ENCODE results near the gene NARF.
"Not testable (repeated sequence)": the region's sequence is repeated elsewhere in the genome, so short reads cannot be mapped to it uniquely, and the experiment has no call there.

NARF gene
- 96.9 to 113 reads per million in 2 donors for total RNA-seq

DNA sequence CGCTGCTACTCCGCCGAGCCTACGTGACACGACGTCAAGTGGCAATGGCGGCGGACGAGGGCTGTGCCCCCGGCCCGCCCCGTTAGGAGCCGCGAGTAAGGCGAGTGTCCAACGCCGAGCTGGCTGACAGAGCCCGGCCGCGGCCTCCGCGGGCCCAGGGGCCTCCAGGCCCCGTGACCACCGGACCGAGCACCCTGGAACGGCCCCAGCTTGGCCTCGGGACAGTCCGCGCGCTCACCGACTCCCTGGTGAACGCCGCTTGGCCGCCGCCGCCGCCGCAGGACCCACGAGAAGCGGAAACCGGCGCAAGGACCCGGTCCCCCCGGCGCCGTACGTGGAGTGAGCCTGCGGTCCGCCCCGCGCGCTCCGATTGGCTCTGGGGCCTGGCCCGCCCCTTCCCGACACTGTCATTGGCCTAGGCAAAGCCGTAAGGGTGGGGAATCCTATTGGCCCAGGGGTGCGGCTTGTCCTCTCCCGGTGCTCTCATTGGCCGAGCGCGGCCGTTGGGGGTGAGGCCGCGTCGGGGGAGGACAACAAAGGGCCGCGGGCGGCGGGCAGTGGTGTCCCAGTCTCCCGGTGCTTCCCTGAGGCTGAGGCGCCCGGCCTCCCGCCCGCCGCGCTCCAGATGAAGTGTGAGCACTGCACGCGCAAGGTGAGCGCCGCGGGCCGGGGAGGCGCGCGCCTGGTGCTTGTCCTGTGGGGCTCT, at the start of gene NARF:
TSS of gene NARF (plus strand) at position 563 of the 706 bp plus-strand sequence. CDS start at position 626, 63 bp downstream.
- peak; percentile 94 for DNase-seq

DNA sequence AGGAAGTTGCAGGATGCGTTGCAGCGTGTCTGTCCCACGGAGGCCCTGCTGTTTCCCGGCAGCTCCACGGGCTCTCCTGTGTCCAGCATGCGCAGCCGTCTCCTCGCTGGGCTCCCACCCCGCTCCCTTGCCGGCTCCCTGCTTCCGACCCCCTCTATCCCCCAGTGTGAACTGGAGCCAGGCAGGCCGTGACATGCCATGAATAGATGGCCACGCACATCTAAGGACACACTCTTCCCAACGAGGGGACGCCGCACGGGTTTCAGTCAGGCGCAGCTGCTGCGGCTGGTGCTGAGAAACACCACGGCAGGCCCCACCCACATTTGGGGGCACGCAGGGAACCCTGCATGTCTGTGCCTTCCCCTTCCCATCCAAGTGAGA, 49.6 kb upstream of the NARF start:
- DNase-seq: no peak

DNA sequence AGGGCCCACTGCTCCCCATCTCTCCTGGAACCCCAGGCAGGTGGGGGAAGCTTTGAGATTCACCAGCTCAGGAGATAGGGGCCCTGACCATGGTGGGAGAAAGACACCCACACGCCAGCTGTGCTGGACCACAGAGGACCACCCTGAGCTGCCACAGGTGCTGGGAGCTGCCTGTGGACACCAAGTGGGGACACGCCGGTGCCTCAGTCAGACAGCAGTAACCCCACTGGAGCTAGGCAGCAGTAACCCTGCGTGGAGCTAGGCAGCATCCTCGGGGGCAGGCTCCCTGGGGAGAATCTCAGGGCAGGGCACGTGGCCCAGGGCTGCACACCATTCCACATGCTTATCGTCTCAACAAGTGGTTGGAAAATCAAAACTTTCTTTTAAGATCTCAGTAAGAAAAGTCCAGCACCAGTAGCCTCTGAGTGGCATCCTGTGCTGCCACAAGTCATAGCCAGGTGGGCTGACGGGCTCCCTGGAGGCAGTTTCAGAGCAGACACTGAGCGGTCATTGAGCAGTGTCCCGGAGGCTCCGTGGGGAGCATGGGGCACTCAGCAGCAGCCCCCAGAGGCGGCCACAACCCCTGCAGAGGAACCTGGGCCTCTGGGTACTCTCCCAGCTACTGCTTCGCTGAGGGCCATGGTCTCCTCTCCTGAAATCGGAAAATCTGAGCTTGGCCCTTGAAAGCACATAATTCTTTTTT, 48.4 kb upstream of the NARF start:
- no peak for DNase-seq

DNA sequence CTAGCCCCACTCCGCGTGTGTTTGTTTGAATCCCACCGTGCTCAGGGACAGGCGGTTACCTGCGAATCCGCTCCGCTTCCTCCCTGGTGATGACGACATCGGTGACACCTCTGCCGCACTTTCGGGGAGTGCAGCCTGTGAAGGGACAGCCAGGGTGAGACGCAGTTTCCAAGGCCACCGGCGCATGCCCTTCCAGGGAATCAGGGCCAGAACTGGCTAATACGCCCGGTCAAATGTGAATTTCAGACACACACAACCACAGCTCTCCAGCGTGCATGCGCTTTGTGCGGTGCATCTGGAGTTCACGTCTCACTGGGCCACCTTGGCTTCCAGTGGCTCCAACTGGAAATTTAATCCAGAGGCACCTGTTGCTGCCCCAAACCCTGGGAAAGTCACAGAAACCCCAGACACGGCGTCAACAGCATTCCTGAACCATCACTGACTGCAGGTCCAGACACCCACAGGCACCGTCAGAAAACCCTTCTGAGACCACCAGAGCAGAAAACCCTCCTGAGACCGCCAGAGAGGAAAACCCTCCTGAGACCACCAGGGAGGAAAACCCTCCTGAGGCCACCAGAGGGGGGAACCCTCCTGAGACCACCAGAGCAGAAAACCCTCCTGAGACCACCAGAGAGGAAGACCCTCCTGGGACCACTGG, 47.0 kb upstream of the NARF start:
- DNase-seq: no peak

DNA sequence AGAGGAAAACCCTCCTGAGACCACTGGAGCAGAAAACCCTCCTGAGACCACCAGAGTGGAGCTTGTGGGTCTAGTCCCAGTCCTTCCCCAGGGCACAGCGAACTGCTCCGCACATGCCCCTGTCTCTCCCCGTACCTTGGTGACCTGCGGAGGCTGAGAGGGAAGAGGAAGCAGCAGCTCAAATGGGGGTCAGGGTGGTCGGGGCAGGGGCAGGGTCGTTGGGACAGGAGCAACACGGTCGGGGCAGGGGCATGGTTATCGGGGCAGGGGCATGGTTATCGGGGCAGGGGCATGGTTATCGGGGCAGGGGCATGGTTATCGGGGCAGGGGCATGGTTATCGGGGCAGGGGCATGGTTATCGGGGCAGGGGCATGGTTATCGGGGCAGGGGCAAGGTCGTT, 46.5 kb upstream of the NARF start:
- not testable (repeated sequence) for DNase-seq

DNA sequence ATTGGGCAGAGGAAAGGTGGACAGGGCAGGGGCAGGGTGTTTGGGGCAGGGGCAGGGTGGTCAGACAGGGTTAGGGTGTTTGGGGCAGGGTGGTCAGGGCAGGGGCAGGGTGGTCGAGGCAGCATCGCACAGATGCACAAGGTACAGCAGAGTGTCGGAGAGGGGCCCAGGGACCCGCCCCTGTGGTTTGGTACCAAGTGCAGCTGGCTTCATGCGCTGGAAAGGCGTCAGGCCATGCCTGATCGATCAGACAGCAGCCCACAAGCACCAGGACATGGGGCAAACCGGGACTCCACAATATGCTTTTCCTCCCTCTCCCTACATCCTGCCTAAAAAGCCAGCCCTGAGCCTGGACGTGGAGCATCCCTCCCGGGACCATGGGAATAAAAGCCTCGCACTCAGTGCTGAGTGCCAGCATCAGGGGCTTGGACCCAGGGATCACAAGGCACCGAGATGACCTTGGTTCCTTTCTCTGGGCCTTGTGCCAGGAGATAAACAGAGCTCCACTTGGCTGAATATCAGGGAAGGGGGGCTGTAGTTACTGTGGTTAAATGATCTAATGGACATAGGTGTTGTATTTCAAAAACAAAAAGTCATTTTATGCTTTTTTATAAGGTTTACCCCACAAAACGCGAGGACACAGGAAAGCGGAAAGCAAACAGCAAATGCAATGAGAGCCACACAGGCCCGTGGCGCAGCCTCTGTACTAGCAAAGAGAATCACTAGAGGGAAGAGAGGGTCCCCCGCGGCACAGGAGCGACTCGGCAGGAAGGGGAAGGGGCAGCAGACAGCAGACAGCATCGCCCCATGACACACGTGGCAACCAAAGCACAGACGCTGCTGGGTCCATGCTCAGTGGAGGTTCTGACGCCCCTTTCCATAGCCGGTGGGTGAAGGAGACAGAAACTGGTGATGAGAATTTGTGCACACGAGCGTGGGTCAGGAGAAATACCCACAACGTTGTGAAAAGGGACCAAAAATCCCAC, 45.7 kb upstream of the NARF start:
- DNase-seq: no peak

DNA sequence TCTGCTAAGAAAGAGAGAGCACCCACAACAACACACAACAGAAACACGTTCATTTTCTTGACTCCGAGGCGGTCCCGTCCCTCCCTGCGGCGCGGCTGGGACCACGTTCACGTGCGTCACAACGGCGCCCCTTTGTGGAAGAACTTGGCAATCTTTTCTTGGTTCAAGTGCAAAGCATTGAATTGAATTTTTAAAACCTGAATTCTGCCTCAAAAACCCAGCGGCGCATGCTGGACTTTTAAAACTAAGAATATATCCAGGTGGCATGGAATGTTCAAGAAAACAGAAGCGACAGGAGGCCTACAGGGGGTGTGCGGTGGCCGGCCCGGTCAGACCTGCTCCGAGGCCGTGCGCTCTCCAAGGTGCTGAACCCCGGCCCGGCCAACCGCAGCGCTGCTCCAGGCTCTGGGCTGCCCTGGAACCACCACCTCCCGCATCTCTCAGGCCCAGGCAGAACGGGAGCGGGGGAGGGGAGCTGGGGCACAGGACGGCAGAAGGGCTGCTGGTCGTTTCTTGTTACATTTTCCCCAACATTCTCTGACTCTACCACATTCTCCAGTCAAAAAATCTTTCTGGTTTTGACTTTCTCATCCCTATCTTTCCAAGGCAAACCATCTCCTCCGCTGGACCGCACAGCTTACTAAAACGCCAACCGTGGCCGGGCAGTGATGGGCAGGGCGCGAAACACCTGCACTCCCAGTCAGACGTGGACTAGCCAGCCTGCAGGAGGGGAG, 43.8 kb upstream of the NARF start:
- DNase-seq: peak; percentile 27

DNA sequence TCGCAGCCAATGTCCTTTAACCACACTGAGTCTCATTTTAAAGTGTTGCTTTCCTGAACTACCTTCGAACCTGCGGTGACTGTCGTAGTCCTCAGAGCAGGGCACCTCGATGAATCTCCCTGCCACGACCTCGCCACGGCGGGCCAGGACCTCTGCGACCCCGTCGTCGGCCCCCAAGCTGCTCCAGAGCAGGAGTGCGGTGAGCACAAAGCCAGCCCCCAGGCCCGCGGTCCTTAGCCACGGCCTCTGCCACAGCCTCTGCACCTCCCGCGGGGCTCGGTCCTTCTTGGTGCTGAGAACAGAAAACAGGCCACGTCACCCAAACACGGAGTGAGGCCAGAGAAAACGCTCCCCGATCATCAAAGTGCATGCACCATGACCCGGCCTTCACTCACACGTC, 43.2 kb upstream of the NARF start:
- no peak for DNase-seq

DNA sequence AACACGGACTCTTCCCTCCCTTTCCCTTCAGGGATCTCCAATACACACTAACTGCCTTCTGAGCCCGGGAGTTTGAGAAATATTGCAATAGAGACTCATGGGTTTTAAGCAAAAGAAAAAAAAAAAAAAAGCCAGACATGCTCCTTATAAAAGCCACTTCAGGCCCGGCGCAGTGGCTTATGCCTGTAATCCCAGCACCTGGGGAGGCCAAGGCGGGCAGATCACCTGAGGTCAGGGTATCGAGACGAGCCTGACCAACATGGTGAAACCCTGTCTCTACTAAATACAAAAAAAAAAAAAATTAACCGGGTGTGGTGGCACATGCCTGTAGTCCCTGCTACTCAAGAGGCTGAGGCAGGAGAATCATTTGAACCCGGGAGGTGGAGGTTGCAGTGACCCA, 42.8 kb upstream of the NARF start:
- DNase-seq: no peak

DNA sequence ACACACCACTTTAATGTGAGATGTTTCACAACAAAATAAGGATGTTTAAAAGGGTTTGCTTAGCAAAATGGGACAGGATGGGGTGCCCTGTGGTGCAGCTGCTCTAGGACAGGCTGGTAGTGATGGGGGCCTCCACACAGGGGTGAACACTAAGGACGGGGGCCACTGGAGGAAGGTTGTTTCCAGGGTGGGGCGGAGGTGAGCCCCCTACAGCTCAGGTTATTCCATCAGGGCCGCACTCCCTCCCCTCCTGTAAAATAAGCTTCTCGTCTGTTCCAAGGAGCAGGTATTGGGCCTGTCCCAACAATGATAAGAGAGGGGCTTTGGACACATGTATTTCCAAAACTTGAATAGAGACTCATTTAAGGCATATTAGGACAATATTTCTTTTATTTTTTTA, 42.3 kb upstream of the NARF start:
- DNase-seq: no peak

DNA sequence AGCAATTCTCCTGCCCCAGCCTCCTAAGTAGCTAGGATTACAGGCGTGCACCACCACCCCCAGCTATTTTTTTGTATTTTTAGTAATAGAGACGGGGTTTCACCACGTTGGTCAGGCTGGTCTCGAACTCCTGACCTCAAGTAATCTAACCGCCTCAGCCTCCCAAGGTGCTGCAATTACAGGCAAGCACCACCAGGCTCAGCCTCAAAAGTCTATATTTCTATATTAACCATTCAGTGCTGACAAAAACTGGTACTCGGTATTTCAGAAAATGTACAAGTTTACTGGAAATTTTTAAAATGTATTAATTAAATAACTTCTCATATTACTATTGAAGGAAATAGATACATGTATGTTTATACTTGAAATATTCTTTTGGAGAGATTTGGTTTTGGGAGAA, 41.8 kb upstream of the NARF start:
- no peak for DNase-seq

DNA sequence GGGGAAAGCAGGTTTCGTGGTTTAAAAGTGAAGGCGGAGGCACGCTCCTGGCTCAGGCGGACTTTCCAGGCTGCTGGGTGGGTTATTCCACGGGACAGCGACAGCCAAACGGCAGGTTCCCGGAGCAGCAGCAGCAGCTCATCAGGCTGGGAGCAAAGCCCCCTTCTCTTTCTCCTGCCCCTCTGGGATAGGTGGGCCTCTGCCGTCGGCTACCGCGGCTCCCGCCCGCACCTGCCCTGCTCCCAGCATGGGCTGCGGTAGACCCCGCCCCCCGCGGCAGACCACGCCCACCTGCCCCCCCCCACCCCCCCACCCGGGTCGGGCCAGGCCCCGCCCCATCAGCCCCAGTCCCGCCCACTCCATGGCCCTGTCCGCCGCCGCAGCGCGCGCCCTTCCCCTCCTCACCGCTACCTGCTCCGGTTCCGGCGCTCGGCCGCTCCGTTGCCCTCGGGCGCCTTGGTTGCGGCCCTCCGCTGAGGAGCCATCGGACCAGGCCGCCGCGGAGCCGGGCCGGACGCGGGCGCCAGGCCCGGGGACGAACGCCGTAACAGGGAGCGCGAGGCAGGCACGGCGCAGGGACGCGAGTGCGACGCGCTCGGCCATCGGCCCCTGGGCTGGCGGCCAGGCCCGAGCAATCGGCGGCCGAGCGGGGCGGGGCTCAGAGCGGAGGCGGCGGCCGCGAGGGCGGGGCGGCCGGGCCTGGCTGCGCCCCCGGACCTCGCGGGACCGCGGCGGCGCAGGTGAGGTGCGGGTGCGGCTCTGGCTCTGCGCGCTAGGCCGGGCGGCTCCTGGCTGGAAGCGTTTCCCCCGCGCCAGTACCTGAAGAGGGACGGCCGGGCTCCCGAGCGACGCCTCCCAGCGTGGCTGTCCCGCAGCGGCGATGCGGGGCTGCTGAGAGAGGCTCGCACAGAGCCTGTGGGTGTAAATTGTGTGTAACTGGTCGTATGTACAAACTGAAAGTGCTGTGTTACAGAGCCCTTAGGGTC, 40.2 kb upstream of the NARF start, which contains the start of the genes HEXD and OGFOD3:
TSS of gene HEXD (plus strand) at position 347 of the 986 bp plus-strand sequence. CDS start 1,453 bp downstream, outside the sequence.
TSS of gene OGFOD3 (minus strand) at position 586 of the 986 bp plus-strand sequence. CDS start at position 485, 101 bp downstream.
- peak; percentile 80 for DNase-seq

DNA sequence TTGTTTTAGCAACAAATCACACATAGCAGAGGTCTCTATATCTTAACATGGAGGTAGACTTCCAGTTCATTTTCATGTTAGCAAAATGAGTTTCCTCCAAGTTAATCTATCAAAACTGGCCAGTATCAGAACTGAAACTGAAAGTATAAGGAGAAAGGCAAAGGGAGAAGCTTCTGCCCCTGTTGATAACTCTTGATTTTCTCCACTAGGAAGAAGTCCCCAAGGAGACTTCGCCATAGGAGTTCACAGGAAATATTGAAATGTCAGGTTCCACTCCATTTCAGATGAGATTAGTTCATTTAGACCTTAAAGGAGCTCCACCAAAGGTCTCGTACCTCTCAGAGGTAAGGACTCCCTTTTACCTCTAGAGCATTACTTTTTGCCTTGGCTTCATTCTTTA, 39.0 kb upstream of the NARF start:
- DNase-seq: no peak

DNA sequence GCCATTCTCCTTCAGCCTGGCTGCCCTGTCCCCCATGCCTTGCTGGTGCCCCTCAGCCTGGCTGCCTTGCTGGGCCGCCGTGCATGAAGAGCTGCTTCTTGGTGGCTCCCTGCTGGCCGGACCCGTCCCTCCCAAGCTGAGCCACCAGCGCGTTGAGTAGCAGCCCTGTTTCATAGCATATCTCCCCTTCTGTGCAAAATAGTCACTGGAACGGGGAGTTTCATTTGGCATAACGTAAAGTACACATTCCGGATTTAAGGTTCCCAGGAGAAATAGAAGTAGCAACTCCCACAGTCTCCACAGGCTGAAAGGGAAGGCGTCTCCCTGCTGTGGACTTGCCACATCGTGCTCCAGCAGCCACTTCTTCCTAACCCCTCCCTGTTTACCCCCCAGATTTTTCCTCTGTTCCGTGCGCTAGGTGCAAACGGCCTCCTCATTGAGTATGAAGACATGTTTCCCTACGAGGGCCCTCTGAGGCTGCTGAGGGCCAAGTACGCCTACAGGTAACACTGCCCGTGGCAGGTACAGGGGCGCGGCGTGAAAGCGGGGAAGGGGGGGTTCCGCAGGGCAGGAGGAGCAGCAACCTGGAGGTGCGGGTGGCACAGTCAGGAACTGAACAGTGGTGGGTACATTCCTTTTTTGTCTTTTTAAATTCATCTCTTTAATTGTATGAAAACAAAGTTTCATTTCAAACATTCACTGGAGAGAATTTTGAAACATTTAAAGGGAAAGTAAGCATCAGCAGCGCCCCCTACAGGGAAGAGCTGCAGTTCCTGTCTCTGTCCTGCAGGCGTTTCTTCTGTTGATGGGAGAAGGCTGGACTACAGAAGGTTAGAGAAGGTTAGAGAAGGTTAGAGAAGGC, 34.3 kb upstream of the NARF start:
- DNase-seq: no peak

DNA sequence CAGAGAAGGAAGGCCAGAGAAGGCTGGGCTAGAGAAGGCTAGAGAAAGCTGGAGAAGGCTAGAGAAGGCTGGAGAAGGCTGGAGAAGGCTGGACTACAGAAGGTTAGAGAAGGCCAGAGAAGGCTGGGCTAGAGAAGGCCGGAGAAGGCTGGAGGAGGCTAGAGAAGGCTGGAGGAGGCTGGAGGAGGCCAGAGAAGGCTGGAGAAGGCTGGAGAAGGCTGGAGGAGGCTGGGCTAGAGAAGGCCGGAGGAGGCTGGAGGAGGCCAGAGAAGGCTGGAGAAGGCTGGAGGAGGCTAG, 33.7 kb upstream of the NARF start:
- no peak for DNase-seq

DNA sequence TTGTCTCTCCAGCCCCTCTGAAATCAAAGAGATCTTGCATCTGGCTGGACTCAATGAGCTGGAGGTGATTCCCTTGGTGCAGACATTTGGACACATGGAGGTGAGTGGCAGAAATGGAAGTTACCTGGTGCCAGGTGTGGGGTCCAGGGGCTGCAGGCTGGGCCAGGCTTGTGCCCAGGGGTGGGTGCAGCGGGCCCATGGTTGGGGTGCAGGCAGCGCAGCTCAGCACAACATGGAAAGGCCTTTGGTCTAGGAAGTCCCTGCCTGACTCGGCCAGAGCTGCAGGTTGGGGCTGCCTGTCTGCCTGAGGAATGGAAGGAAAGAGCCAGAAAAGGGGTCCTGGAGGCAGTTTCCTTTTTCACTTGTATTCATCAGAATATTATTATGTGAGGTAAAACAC, 30.0 kb upstream of the NARF start:
- DNase-seq: no peak

DNA sequence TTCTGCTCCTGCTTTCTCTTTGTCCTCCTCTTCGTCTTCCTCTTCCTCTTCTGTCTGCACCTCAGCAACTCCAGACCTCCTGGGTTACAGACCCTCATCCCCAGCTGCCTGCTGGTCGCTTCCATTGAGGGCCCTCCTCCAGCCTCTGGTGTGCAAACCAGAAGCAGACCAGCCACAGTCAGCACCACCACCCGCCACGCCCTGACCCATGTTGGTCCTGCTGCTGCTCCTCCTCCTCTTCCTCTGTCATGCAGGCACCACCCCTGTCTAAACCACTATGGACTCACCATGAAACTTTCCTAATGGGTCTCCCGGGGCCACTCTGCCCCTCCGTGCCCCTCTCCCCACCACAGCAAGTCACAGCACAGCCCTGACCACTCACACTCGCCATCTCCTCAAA, 28.7 kb upstream of the NARF start:
- DNase-seq: no peak

DNA sequence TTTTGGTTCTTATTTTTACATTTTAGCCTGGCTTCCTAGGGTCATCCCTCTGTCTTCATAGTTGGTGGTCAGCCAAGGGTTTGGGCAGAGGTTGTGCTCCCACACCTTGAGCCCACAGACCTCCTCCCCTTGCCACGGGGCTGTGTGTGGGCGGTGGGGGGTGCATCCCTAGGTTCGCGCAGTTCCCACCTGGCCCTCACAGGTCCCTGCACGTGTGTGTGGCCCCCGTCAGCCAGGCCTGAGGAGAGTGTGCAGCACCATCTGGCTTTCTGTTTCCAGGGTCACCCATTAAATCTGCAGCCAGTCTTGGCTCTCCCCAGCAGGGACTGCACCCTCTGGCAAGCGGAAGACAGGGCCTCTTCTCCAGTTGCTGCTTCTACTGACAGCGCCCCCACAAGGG, 26.5 kb upstream of the NARF start:
- DNase-seq: no peak

DNA sequence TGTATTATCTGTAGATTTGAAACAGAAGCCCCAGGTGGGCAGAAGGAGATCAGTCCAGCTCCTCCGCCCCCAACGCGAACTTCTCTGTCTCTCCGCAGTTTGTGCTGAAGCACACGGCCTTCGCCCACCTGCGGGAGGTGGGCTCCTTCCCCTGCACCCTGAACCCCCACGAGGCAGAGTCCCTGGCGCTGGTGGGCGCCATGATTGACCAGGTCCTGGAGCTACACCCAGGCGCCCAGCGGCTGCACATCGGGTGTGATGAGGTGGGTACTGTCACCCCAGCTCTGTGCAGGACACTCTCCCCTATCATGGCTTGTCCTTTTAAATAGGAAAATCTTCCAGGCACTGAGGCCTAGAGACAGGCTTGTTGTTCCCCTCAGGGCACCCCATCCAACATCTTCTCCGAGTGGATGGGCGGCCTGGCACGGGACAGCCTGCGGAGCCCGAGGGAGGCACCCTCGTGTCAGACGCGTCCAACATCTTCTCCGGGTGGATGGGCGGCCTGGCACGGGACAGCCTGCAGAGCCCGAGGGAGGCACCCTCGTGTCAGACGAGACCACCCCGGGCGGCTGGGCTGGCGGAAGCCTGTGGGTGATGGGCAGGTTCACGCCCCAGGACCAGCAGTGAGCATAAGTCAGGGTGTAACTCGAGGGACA, 24.9 kb upstream of the NARF start:
- DNase-seq: no peak
